Neutrophil (primary cell): ENCODE data around the gene TUBB4B.

Experiments used
- H3K27ac ChIP-seq: fragments of 200-600 bp; sonication (generic); 2 replicates; pipeline ENCODE4 v1.5.1; 2016; ENCODE audit warnings: mild to moderate bottlenecking, moderate library complexity
- H3K27me3 ChIP-seq: fragments of 200-600 bp; sonication (generic); 2 replicates; pipeline ENCODE4 v1.6.0; 2016; ENCODE audit warnings: mild to moderate bottlenecking
- H3K36me3 ChIP-seq: fragments of 200-600 bp; sonication (generic); 2 replicates; pipeline ENCODE4 v1.5.1; 2017
- H3K4me1 ChIP-seq, 2 experiments: fragments of 200-600 bp in 1 of 2; sonication (generic) in 1 of 2; 1 replicate in 1 of 2; 2 replicates in 1 of 2; pipeline versions ENCODE4 v1.5.1 to v1.6.1; 2013 to 2016; ENCODE audit warnings: low read depth in 1 of 2, low read length in 1 of 2, mild to moderate bottlenecking in 1 of 2, moderate library complexity in 1 of 2; ENCODE audit not compliant: control insufficient read depth in 1 of 2, insufficient read depth in 1 of 2
- H3K4me3 ChIP-seq, 2 experiments: fragments of 200-600 bp in 1 of 2; sonication (generic) in 1 of 2; 1 replicate in 1 of 2; 2 replicates in 1 of 2; pipeline ENCODE4 v1.5.1; 2013 to 2016; ENCODE audit warnings: low read depth in 1 of 2, low read length in 1 of 2, mild to moderate bottlenecking in 1 of 2, moderate library complexity in 1 of 2
- H3K9me3 ChIP-seq: fragments of 200-600 bp; sonication (generic); 2 replicates; pipeline ENCODE4 v1.5.1; 2016
- TF ChIP-seq, protein P1 (sequence below): fragments of 200-600 bp; sonication (generic); IDR thresholded peaks from 2 replicates; pipeline ENCODE4 v1.5.1; 2016; ENCODE audit warnings: antibody characterized with exemption

Gene TUBB4B

DNA sequence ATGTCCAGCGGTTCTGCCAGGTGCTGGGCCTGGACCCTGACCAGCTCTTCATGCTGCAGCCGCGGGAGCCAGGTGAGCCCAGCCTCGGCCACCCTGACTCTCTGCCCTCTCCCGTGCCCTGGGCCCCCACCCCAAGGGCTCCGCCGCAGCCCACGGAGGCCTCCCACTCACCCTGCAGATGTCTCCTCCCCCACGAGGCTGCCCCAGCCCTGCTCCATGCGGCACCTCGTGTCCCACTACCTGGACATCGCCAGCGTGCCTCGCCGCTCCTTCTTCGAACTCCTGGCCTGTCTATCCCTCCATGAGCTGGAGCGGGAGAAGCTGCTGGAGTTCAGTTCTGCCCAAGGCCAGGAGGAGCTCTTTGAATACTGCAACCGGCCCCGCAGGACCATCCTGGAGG lies 26.5 kb upstream of the TUBB4B start:
- H3K4me3 ChIP-seq: no peak overlapping the region
- H3K27ac ChIP-seq: no peak overlapping the region
- H3K36me3 ChIP-seq: peaks cover 64% of the 10 kb centered on the region
- TF ChIP-seq, protein P1, sequence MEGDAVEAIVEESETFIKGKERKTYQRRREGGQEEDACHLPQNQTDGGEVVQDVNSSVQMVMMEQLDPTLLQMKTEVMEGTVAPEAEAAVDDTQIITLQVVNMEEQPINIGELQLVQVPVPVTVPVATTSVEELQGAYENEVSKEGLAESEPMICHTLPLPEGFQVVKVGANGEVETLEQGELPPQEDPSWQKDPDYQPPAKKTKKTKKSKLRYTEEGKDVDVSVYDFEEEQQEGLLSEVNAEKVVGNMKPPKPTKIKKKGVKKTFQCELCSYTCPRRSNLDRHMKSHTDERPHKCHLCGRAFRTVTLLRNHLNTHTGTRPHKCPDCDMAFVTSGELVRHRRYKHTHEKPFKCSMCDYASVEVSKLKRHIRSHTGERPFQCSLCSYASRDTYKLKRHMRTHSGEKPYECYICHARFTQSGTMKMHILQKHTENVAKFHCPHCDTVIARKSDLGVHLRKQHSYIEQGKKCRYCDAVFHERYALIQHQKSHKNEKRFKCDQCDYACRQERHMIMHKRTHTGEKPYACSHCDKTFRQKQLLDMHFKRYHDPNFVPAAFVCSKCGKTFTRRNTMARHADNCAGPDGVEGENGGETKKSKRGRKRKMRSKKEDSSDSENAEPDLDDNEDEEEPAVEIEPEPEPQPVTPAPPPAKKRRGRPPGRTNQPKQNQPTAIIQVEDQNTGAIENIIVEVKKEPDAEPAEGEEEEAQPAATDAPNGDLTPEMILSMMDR: no peak
- no peaks in the 10 kb centered on the region for H3K27me3 ChIP-seq
- H3K4me1 ChIP-seq: no peaks in the 10 kb centered on the region
- no peaks in the 10 kb centered on the region for H3K9me3 ChIP-seq

GRCh38 chr9:137215196-137215986 lies 25.7 kb upstream of the TUBB4B start:
- Histone ChIP-seq H3K9me3 (no peaks in the 10 kb centered on the region), H3K4me1 (no peaks in the 10 kb centered on the region), H3K27ac (no peak overlapping the region), H3K27me3 (peaks cover 7% of the 10 kb centered on the region), H3K36me3 (peaks cover 64% of the 10 kb centered on the region), H3K4me3 (no peak overlapping the region)
- TF ChIP-seq, protein P1: no peak

- Histone ChIP-seq H3K9me3 (no peaks in the 10 kb centered on the region), H3K27me3 (peaks cover 17% of the 10 kb centered on the region), H3K4me1 (peaks cover 0 to under 1% of the 10 kb centered on the region in 2 experiments), H3K27ac (no peak overlapping the region), H3K4me3 (no peak overlapping the region), H3K36me3 (peaks cover 64% of the 10 kb centered on the region)
- TF ChIP-seq, protein P1: no peak
Measured at GRCh38 chr9:137216188-137216965, 24.7 kb upstream of the TUBB4B start.

DNA sequence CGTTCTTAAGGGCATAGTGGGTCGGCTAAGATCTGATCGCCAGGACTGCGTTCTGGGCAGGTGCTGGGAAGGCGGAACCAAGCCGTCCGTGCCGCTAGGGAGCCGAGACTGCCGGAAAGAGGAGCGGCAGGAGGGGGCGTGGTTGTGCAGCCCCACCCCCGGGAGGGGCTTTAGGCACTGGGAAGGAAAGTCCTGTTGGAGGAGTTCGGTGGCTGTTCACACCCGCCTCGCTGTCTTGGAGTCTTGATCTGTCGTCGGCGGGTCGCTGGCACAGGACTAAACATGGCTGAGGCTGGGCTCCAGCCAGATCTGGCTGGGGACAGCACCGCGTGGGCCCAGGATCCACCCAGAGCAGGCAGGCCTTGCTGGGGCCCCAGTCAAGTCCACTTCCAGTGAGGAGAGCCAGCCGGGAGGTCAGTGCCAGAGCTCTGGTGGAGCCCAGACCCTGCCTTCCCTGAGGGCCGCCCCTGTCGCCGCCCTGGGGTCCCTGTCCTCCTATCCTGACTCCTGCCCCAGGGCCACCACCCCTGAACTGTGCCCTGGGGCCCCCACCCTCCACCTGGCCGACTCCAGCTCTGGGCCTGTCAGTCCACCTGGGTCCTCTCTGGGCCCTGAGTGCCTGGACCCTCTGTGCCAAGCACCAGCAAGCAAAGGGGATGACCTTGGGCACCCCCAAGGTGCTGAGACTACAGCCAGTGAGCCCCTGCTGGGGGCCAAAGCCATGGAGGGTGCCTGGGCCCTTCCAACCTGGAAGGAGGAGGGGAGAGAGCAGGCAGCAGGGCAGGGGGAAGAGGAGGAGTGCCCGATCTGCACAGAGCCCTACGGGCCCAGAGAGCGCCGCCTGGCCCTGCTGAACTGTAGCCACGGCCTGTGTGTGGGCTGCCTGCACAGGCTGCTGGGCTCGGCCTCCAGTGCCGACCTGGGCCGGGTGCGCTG lies 23.5 kb upstream of the TUBB4B start:
- Histone ChIP-seq H3K36me3 (peaks cover 60% of the 10 kb centered on the region), H3K27ac (no peak overlapping the region), H3K4me3 (no peak overlapping the region)

More for the DNA sequence above, 23.5 kb upstream of the TUBB4B start:
- Histone ChIP-seq H3K9me3 (no peaks in the 10 kb centered on the region), H3K4me1 (peaks cover 4 to 10% of the 10 kb centered on the region in 2 experiments), H3K27me3 (peaks cover 27% of the 10 kb centered on the region)
- TF ChIP-seq, protein P1: no peak
